Activated CD4-positive, CD25-positive, alpha-beta regulatory T cell (primary cell): ENCODE measurements around the gene NBPF20.
"Not testable (repeated sequence)": the region's sequence is repeated elsewhere in the genome, so short reads cannot be mapped to it uniquely, and the experiment has no call there.

Experiments used
- DNase-seq, 4 experiments: peaks; one replicate each; lab custom pipeline; 2025; lab: John Stamatoyannopoulos, UW

NBPF20 gene

DNA sequence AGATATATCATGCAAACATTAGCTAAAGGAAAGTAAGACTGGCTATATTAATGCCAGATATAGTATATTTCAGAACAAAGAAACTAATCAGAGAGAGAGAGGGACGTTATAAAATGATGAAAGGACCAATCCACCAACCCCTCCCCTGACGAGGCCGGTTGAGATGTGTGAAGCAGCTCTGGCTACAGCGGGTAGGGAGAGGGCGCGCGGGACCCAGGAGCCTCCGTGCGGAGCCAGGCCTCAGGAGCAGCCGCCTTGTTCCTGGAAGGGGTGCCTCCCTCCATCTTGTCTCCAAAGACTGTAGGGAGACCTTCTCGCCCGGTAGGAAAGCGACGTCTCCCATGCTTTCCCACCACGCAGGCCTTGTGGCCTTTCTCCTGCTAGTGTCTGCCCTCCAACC lies 5.4 kb upstream of the NBPF20 start:
- DNase-seq = not testable (repeated sequence)

DNA sequence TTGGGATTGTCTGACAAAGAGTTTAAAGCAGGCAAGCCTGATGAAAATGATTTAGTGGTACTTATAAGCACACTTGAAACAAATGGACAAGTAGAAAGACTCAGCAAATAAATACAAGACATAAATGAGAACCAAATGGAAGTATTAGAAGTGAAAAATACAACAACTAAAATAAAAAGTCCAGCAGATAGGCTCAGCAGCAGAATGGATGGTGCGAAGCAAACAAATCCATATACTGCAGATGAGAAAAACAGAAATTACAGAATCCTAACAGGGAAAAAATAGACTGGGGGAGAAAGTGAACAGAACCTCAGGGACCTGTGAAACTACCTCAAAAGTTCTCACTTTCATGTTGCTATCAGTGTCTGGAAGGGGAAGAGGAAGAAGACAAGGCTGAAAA lies 3.9 kb upstream of the NBPF20 start:
- not testable (repeated sequence) for DNase-seq

DNA sequence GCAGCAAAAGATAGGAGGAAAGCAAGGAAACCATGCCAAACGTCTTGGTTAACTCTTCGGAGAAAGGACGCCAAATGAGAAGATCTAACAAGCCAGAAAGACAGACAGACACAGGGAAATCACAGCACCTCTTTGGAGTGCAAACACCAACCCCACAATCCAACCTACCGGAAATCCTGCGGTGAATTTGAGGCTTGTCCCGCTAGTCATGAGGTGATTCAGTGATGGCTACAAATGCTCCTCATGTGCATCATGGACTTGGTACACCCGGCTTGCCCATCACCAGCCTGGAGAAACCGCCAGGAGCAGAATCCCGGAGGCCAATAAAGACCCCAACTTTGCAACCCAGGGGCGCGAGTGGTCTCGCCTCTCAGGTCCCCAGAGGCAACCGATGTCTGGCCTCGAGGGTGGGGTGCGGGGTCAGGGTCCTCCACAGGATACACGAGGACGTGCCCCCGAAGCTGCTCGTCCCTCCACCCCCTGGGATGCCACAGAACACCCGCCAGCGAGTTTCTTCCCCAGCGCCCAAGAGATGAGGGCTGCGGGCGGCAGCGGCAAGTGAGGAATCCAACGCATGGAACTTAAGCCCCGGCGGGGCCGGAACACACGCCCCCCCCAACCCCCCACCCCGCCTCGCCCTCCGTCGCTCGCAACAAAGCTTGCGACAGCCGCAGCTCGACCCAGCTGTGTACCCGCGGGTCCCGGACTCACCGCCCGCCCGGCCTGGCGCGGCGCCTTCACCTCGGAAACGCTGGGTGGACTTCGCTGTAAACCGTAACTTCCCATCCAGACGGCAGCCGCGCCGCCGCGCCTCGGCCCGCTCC lies 579 bp downstream of the NBPF20 start:
- peak in 1 of 4 experiments; percentile 6 for DNase-seq

DNA sequence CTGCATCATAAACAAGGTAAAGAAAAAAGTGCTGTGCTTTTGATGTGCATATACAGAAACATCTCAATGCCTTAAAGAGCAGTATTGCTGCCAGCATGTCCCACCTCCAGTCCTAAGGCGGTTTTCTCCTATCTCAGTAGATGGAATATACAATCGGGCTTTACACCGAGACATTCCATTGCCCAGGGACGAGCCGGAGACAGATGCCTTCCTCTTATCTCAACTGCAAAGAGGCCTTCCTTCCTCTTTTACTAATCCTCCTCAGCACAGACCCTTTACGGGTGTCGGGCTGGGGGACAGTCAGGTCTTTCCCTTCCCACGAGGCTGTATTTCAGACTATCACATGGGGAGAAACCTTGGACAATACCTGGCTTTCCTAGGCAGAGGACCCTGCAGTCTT lies 10.3 kb downstream of the NBPF20 start:
- DNase-seq = not testable (repeated sequence)

DNA sequence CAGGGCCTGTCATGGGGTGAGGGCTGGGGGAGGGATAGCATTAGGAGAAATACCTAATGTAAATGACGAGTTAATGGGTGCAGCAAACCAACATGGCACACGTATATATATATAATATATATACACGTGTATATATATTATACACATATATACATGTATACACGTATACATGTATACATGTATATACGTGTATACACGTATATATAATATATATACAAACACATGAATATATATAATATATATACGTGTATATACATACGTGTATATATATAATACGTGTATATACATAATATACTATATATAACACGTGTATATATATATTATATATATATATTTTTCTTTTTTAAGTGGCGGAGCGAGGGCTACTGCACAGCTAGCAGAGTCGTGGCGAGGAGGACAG lies 18.1 kb downstream of the NBPF20 start:
- not testable (repeated sequence) for DNase-seq

DNA sequence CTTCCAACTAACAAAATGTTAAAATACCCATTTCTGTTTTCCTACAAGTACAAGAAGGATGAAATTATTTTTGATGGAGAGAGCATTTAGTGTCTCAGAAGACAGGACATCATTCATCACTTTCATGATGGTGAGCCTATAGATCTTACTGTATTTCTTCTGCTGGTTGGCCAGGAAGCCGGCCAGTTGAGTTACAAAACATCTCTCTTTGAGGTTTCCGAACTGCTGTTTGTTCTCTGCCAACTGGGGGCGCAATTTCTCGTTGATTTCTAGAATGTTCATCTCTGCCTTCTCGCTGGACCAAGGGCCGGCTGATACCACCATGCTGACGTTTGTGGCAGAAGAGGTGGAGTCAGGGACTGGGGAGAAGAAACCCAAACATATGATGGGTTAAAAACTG lies 20.5 kb downstream of the NBPF20 start:
- DNase-seq = not testable (repeated sequence)

DNA sequence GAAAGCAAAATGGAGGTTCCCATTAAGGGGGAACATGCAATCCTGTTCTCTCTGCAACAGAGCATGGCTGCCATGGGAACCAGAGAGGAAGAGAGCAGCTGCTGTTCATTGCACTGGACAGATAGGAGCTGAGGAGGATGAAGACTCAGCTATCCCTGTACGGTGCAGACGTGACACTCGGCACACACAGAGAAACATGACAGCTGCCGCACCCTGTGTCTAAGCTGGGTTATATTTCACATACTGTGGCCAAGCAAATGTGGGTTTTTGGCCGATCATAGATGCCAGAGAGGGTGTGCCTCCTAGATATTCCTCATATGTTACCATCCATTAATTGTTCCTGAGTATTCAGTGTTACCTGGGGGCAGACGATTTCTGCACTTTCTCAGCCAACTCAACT lies 24.7 kb downstream of the NBPF20 start:
- DNase-seq = not testable (repeated sequence)
